Endothelial cell (in vitro differentiated cells): ENCODE results near the gene FUT7. TPM values are rescaled to one million over a fixed set of nuclear protein-coding genes. Genes with fewer than 3 reads are reported as not detected.

Experiments used
- DNase-seq: peaks from one replicate; pipeline ENCODE4 v3.0.0; 2021; ENCODE audit warnings: low spot score
- H3K27ac Mint-ChIP-seq: one replicate; pipeline ENCODE4 v1.8.0; 2021; ENCODE audit warnings: mixed read lengths, inconsistent platforms; ENCODE audit not compliant: unreplicated experiment
- H3K27me3 Mint-ChIP-seq: one replicate; pipeline ENCODE4 v1.8.0; 2021; ENCODE audit warnings: mild to moderate bottlenecking, moderate library complexity, mixed read lengths, inconsistent platforms; ENCODE audit not compliant: unreplicated experiment
- H3K36me3 Mint-ChIP-seq: one replicate; pipeline ENCODE4 v1.8.0; 2021; ENCODE audit warnings: mild to moderate bottlenecking, low read depth, mixed read lengths, inconsistent platforms; ENCODE audit not compliant: unreplicated experiment
- H3K4me1 Mint-ChIP-seq: one replicate; pipeline ENCODE4 v1.8.0; 2021; ENCODE audit warnings: mild to moderate bottlenecking, mixed read lengths, inconsistent platforms; ENCODE audit not compliant: unreplicated experiment
- H3K4me3 Mint-ChIP-seq: one replicate; pipeline ENCODE4 v1.8.0; 2021; ENCODE audit warnings: mild to moderate bottlenecking, mixed read lengths, inconsistent platforms; ENCODE audit not compliant: unreplicated experiment
- H3K9me3 Mint-ChIP-seq: one replicate; pipeline ENCODE4 v1.8.0; 2021; ENCODE audit warnings: mixed read lengths, inconsistent platforms; ENCODE audit not compliant: unreplicated experiment
- total RNA-seq: library from RNA; stranded (reverse); fragmentation: NEBNext Ultra II Directional; extraction: Animal tissue kit (Norgen Biotek cat#: 25700); gene quantifications from one replicate; pipeline ENCODE4 v1.2.1, GENCODE V29; 2021; ENCODE audit not compliant: unreplicated experiment
- TF ChIP-seq, protein P1 (sequence below): fragments of 200-600 bp; sonication (generic); IDR thresholded peaks from one replicate; pipeline ENCODE4 v1.5.0; 2021; ENCODE audit warnings: antibody characterized with exemption; ENCODE audit not compliant: unreplicated experiment

FUT7 gene
- total RNA-seq, 1 donor from 2014 or later = not detected

DNA sequence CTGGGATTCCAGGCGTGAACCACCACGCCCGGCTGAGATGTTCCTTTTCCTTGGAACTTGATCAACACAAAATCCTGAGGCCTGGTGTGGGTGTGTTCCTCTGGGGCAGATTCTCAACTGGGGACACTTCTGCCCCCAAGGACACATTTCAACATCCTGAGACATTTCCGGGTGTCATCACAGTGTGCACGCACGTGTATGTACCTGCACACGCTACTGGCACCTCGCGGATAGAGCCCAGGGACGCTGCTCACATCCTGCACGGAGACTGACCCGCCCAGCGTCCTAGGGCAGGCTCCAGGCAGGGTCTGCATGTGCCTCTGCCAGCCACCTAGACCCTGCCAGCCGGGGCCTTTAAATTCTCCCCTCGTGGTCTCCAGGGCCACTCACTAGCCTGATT, 30.5 kb upstream of the FUT7 start:
- Mint-ChIP-seq H3K27ac (no peak overlapping the region), H3K36me3 (no peaks in the 10 kb centered on the region), H3K27me3 (peaks cover 4% of the 10 kb centered on the region), H3K4me3 (no peak overlapping the region), H3K4me1 (peaks cover 6% of the 10 kb centered on the region), H3K9me3 (no peaks in the 10 kb centered on the region)
- DNase-seq = no peak
- TF ChIP-seq, protein P1, sequence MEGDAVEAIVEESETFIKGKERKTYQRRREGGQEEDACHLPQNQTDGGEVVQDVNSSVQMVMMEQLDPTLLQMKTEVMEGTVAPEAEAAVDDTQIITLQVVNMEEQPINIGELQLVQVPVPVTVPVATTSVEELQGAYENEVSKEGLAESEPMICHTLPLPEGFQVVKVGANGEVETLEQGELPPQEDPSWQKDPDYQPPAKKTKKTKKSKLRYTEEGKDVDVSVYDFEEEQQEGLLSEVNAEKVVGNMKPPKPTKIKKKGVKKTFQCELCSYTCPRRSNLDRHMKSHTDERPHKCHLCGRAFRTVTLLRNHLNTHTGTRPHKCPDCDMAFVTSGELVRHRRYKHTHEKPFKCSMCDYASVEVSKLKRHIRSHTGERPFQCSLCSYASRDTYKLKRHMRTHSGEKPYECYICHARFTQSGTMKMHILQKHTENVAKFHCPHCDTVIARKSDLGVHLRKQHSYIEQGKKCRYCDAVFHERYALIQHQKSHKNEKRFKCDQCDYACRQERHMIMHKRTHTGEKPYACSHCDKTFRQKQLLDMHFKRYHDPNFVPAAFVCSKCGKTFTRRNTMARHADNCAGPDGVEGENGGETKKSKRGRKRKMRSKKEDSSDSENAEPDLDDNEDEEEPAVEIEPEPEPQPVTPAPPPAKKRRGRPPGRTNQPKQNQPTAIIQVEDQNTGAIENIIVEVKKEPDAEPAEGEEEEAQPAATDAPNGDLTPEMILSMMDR = no peak

DNA sequence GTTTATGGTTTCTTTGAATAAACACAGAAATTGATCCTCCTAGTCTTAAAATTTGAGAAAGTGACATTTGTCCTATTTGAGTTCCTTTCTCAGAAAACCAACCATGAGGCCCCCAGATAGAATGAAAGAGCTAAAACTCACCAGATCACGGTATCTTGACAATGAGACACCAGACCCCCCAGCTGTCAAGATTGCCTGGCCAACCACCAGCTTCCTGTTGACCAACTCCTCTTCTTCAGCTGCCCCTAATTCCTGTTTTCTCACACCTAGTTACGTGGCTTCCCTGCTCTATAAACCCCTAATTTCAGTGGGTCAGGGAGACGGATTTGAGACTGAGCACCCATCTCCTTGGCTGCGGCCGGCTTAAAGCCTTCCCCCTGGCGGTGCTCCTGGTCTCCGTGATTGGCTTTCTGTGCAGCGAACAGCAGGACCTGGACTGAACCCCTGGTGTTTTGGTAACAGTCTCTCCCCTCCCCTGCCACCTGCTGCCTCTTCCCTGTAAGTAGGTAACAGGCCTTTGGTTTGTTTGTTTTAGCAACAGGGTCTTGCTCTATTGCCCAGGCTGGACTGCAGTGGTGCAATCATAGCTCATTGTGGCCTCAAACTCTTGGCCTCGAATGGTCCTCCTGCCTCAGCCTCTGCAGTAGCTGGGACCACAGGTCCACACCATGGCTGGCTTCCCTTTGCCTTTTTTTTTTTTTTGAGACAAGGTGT, 26.8 kb upstream of the FUT7 start:
- Mint-ChIP-seq H3K27ac (no peak overlapping the region), H3K4me1 (peaks cover 6% of the 10 kb centered on the region), H3K36me3 (no peaks in the 10 kb centered on the region), H3K9me3 (no peaks in the 10 kb centered on the region), H3K4me3 (no peak overlapping the region), H3K27me3 (peaks cover 2% of the 10 kb centered on the region)
- no peak for DNase-seq
- TF ChIP-seq, protein P1 = no peak

DNA sequence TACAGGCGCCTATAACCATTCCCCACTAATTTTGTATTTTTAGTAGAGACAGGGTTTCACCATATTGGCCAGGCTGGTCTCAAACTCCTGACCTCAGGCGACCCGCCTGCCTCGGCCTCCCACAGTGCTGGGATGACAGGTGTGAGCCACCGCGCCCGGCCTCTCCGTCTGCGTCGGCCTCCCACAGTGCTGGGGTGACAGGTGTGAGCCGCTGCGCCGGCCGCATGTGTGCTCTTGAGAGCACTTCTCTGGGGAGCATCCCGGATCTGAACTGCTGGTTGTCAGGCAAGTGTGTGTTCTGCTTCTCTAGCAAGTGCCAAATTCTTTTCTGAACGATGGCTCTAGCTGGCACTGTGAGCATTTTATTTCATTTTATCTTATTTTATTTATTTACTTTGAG, 25.7 kb upstream of the FUT7 start:
- TF ChIP-seq, protein P1 = no peak
- Mint-ChIP-seq H3K27ac (no peak overlapping the region), H3K9me3 (no peaks in the 10 kb centered on the region), H3K36me3 (no peaks in the 10 kb centered on the region), H3K27me3 (peaks cover 2% of the 10 kb centered on the region), H3K4me3 (no peak overlapping the region), H3K4me1 (peaks cover 10% of the 10 kb centered on the region)
- DNase-seq = no peak

DNA sequence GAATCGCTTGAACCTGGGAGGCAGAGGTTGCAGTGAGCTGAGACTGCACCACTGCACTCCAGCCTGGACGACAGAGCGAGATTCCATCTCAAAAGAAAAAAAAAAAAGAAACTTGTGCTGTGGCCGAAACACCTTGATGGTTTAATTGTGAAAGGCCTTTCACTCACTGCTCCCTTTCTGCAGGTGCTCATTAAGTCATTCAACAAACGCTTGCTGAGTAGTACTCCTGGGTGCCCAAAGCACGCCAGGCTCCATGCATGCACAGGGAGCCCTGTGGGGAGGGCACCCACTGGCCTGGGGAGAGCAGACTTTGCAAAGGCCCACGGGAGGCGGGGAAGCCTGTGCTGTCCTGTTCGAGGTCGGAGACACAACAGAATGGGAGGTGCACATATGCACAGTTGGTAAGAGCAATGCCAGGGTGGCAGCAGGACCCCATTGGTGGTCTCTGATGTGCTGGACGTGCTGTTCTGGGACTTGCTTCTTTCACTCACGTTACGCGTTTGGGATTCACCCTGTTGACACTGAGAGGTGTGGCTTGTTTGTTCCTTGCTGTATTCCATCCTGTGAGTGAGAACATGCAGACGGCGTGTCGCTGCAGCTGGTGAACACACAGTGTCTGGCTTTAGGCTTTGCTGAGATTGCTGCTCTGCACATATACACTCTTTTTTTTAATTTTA, 25.0 kb upstream of the FUT7 start:
- H3K4me3 Mint-ChIP-seq = no peak overlapping the region
- no peaks in the 10 kb centered on the region for H3K36me3 Mint-ChIP-seq
- H3K27me3 Mint-ChIP-seq = no peaks in the 10 kb centered on the region
- H3K9me3 Mint-ChIP-seq = no peaks in the 10 kb centered on the region
- DNase-seq = no peak
- H3K4me1 Mint-ChIP-seq = peaks cover 10% of the 10 kb centered on the region
- TF ChIP-seq, protein P1 = no peak
- H3K27ac Mint-ChIP-seq = no peak overlapping the region
